Mesothelial cell of epicardium (in vitro differentiated cells): ENCODE data around the gene PDE4B. TPM values are rescaled to one million over a fixed set of nuclear protein-coding genes. Genes with fewer than 3 reads are reported as not detected.

Source experiments
- DNase-seq, 2 experiments: peaks; one replicate each; pipeline ENCODE4 v3.0.0; 2021; ENCODE audit warnings: low spot score in 2 of 2; ENCODE audit not compliant: unreplicated experiment in 2 of 2
- H3K27ac Mint-ChIP-seq: 2 replicates; pipeline ENCODE4 v1.8.0; 2021; ENCODE audit warnings: mixed read lengths
- H3K27me3 Mint-ChIP-seq: 2 replicates; pipeline ENCODE4 v1.8.0; 2021; ENCODE audit warnings: low read depth, mixed read lengths
- H3K36me3 Mint-ChIP-seq: 2 replicates; pipeline ENCODE4 v1.8.0; 2021; ENCODE audit warnings: mixed read lengths
- H3K4me1 Mint-ChIP-seq: 2 replicates; pipeline ENCODE4 v1.8.0; 2021; ENCODE audit warnings: mixed read lengths
- H3K4me3 Mint-ChIP-seq: 2 replicates; pipeline ENCODE4 v1.8.0; 2021; ENCODE audit warnings: mild to moderate bottlenecking, moderate library complexity, mixed read lengths
- H3K9me3 Mint-ChIP-seq: 2 replicates; pipeline ENCODE4 v1.8.0; 2021; ENCODE audit warnings: mixed read lengths
- CTCF ChIP-seq: fragments of 200-600 bp; sonication (generic); IDR thresholded peaks from one replicate; pipeline ENCODE4 v1.5.0; 2021; ENCODE audit warnings: antibody characterized with exemption; ENCODE audit not compliant: unreplicated experiment
- total RNA-seq: library from RNA; stranded (reverse); gene quantifications from 3 replicates; pipeline ENCODE4 v1.2.1, GENCODE V29; 2021

Gene PDE4B
- total RNA-seq, 1 donor from 2014 or later, result 22.3 TPM

DNA sequence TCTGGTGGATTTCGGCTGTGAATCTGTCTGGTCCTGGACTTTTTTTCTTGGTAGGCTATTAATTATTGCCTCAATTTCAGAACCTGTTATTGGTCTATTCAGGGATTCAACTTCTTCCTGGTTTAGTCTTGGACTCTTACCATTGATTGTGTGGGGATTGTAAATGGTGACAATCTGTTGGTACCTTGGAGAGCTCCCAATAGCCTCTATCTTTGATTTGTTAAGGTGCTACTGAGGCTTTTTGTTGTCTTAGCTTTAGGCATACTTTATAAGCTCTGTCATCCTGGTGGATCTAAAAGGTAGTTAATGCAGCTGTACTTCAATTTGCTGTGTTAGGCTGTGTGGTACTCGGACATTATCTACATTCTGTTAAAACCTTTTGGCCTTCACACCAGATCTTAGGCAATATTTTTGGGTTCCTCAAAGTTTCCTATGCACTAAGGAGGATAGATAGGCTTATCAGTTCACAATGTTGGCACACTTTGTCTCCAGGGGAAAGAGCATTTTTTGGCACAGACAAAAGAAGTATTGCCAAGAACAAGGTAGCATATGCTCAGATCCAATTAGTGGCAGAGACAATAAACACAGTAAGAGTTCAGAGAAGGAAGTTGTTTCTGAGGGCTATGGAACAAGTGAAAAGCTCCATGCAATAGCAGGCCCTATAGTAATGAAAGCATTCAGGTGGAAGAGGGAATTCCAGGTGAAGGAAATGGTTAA, 230.4 kb downstream of the PDE4B start:
- Mint-ChIP-seq H3K4me1 (no peaks in the 10 kb centered on the region), H3K27me3 (peaks cover 2% of the 10 kb centered on the region), H3K4me3 (no peak overlapping the region), H3K27ac (no peak overlapping the region), H3K9me3 (peaks cover 4% of the 10 kb centered on the region), H3K36me3 (no peaks in the 10 kb centered on the region)
- no peak for TF ChIP-seq CTCF
- no peak for DNase-seq

GRCh38 chr1:66025188-66025587, 232.5 kb downstream of the PDE4B start:
- Mint-ChIP-seq H3K36me3 (no peaks in the 10 kb centered on the region), H3K27ac (no peak overlapping the region), H3K4me1 (no peaks in the 10 kb centered on the region), H3K4me3 (no peak overlapping the region), H3K27me3 (peaks cover 2% of the 10 kb centered on the region), H3K9me3 (peaks cover 18% of the 10 kb centered on the region)
- no peak for TF ChIP-seq CTCF
- DNase-seq, result no peak

GRCh38 chr1:66028035-66028434, 235.3 kb downstream of the PDE4B start:
- peaks cover 19% of the 10 kb centered on the region for H3K9me3 Mint-ChIP-seq
- no peak for DNase-seq
- no peak overlapping the region for H3K4me3 Mint-ChIP-seq
- H3K27ac Mint-ChIP-seq, result no peak overlapping the region
- peaks cover 2% of the 10 kb centered on the region for H3K27me3 Mint-ChIP-seq
- no peaks in the 10 kb centered on the region for H3K4me1 Mint-ChIP-seq
- no peak for TF ChIP-seq CTCF
- no peaks in the 10 kb centered on the region for H3K36me3 Mint-ChIP-seq

DNA sequence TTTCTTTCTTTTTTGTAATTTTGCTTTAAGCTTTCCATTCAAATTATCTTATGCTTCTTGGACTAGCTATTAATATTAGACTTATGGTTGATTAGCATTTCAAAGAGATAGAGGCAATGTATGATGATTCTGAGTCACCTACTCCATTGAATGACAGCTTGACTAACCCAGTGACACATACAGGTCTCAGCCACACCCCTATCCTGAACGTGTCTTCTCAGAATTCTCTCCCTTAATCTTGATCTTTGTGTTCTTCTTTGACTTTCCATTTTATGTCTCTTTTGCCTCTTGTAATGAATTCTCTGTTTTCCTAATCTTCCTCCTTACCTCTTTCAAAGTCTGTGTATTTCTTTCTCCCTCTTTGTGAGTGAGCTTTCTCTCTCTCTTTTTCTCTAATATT, 241.1 kb downstream of the PDE4B start:
- Mint-ChIP-seq H3K4me1 (peaks cover 8% of the 10 kb centered on the region), H3K27me3 (peaks cover 17% of the 10 kb centered on the region), H3K27ac (no peak overlapping the region), H3K9me3 (peaks cover 15% of the 10 kb centered on the region), H3K4me3 (no peak overlapping the region), H3K36me3 (no peaks in the 10 kb centered on the region)
- no peak for DNase-seq
- no peak for TF ChIP-seq CTCF

DNA sequence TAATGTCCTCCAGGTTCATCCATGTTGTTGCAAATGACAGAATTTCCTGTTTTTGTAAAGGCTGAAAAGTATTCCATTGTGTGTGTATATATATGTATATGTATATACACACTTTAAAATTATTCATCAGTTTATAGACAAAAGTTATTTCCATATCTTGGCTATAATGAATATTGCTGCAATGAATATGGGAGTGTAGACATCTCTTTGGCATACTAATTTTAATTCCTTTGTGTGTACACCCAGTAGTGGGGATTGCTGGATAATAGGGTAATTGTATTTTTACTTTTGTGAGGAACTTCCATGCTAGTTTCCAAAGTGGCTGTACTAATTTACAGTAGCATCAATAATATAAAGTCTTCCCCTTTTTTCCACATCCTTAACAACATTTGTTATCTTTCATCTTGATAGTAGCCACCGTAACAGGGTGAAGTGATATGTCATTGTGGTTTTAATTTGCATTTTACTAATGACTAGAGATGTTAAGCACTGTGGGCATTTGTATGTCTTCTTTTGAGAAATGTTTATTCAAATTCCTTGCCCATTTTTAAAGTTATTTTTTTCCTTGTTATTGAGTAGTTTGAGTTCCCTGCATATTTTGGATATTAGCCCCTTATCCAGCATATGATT, 243.0 kb downstream of the PDE4B start:
- Mint-ChIP-seq H3K27ac (no peak overlapping the region), H3K4me1 (peaks cover 8% of the 10 kb centered on the region), H3K4me3 (no peak overlapping the region), H3K9me3 (no peaks in the 10 kb centered on the region), H3K27me3 (peaks cover 32% of the 10 kb centered on the region), H3K36me3 (no peaks in the 10 kb centered on the region)
- DNase-seq, result no peak
- no peak for TF ChIP-seq CTCF
